HepG2 (cell line): ENCODE data around the gene NOTUM. TPM values are rescaled to one million over a fixed set of nuclear protein-coding genes. Genes with fewer than 3 reads are reported as not detected.

Source experiments
- AHDC1 ChIP-seq: sonication (generic); formaldehyde crosslinking; IDR thresholded peaks from 2 replicates; pipeline ENCODE4 v1.5.1; 2020; ENCODE audit warnings: mild to moderate bottlenecking, missing genetic modification reagents, borderline replicate concordance
- ARNTL ChIP-seq: sonication (generic); formaldehyde crosslinking; IDR thresholded peaks from 2 replicates; pipeline ENCODE4 v1.4.0; 2020; ENCODE audit warnings: mild to moderate bottlenecking, missing genetic modification reagents
- DMAP1 ChIP-seq: IDR thresholded peaks from 2 replicates; pipeline ENCODE4 v1.6.1; 2016
- FOXA1 ChIP-seq, 2 experiments: fragments of 450-650 bp in 1 of 2; sonication (generic) in 1 of 2; formaldehyde crosslinking in 1 of 2; IDR thresholded peaks; 2 replicates each; pipeline versions ENCODE4 v1.4.0 to v1.6.1; 2016 to 2020; ENCODE audit warnings: missing genetic modification reagents in 1 of 2
- FOXO1 ChIP-seq: sonication (generic); formaldehyde crosslinking; IDR thresholded peaks from 2 replicates; pipeline ENCODE4 v1.4.0; 2020; ENCODE audit warnings: missing genetic modification reagents
- KLF6 ChIP-seq: IDR thresholded peaks from 2 replicates; pipeline ENCODE4 v1.8.0; 2016; ENCODE audit warnings: missing biosample characterization, missing genetic modification reagents
- KMT2B ChIP-seq: IDR thresholded peaks from 2 replicates; pipeline ENCODE4 v1.6.1; 2016; ENCODE audit warnings: missing genetic modification reagents, missing compliant biosample characterization
- MBD4 ChIP-seq: IDR thresholded peaks from 2 replicates; pipeline ENCODE4 v1.6.1; 2012; ENCODE audit warnings: low read length, inconsistent platforms, borderline replicate concordance
- NFKBIZ ChIP-seq: IDR thresholded peaks from 2 replicates; pipeline ENCODE4 v1.6.1; 2018; ENCODE audit warnings: missing genetic modification reagents, missing compliant biosample characterization
- PAX8 ChIP-seq: sonication (generic); formaldehyde crosslinking; IDR thresholded peaks from 2 replicates; pipeline ENCODE4 v1.8.0; 2022; ENCODE audit warnings: mild to moderate bottlenecking, missing genetic modification reagents, borderline replicate concordance
- PLSCR1 ChIP-seq: sonication (generic); formaldehyde crosslinking; IDR thresholded peaks from 2 replicates; pipeline ENCODE4 v1.5.0; 2020; ENCODE audit warnings: missing genetic modification reagents, mild to moderate bottlenecking, borderline replicate concordance
- SCMH1 ChIP-seq: sonication (generic); formaldehyde crosslinking; IDR thresholded peaks from 2 replicates; pipeline ENCODE4 v1.9.0; 2021; ENCODE audit warnings: missing genetic modification reagents, mild to moderate bottlenecking, borderline replicate concordance
- SMAD1 ChIP-seq: sonication (generic); formaldehyde crosslinking; IDR thresholded peaks from 2 replicates; pipeline ENCODE4 v1.4.0; 2020; ENCODE audit warnings: missing genetic modification reagents, low read depth, mild to moderate bottlenecking, borderline replicate concordance
- SNAPC5 ChIP-seq: sonication (generic); formaldehyde crosslinking; IDR thresholded peaks from 2 replicates; pipeline ENCODE4 v1.8.1; 2023; ENCODE audit warnings: mild to moderate bottlenecking, missing genetic modification reagents, borderline replicate concordance
- SRSF9 ChIP-seq: fragments of 200-400 bp; formaldehyde crosslinking; IDR thresholded peaks from 2 replicates; pipeline ENCODE4 v1.6.1; 2018; ENCODE audit warnings: borderline replicate concordance, mild to moderate bottlenecking, low read depth, low read length; ENCODE audit not compliant: insufficient read depth, poor library complexity, severe bottlenecking
- THAP7 ChIP-seq: sonication (generic); formaldehyde crosslinking; IDR thresholded peaks from 2 replicates; pipeline ENCODE4 v1.8.1; 2023; ENCODE audit warnings: mild to moderate bottlenecking, missing genetic modification reagents
- ZNF207 ChIP-seq: fragments of 450-650 bp; IDR thresholded peaks from 2 replicates; pipeline ENCODE4 v1.6.1; 2016; ENCODE audit warnings: antibody characterized with exemption, borderline replicate concordance
- ZNF362 ChIP-seq: sonication (generic); formaldehyde crosslinking; IDR thresholded peaks from 2 replicates; pipeline ENCODE4 v1.4.0; 2020; ENCODE audit warnings: missing genetic modification reagents, mild to moderate bottlenecking, borderline replicate concordance
- ZNF580 ChIP-seq: IDR thresholded peaks from 2 replicates; pipeline ENCODE4 v1.6.1; 2016; ENCODE audit warnings: low read depth, borderline replicate concordance
- polyA plus RNA-seq, 8 experiments: library from polyadenylated mRNA; depleted of rRNA in 3 of 8; stranded (reverse) in 7 of 8; unstranded in 1 of 8; fragments of >200 nt; fragmentation: Illumina TruSeq in 4 of 8; extraction: Trizol in 4 of 8; gene quantifications; 2 replicates each; pipeline versions ENCODE4 v1.2.1 to v1.2.3, GENCODE V29; 2011 to 2016; ENCODE audit warnings: low read depth in 4 of 8, missing spikeins in 1 of 8, mixed read lengths in 1 of 8; ENCODE audit not compliant: insufficient read depth in 1 of 8
- total RNA-seq, 5 experiments: library from RNA; depleted of rRNA; stranded (reverse); fragments of >200 nt; fragmentation: Illumina TruSeq; extraction: Trizol; gene quantifications; 2 replicates each; pipeline ENCODE4 v1.2.3, GENCODE V29; 2016; ENCODE audit warnings: low read depth in 1 of 5

NOTUM gene
- total and polyA plus RNA-seq, 2 of the 13 experiments (the other 11 are each of a cell fraction or from before 2014, with no cell fraction given) = 150 to 160 TPM

GRCh38 chr17:81966343-81967243 is 5.6 kb upstream of the NOTUM start (continued):
- TF ChIP-seq THAP7 = peak; percentile 89
- TF ChIP-seq PAX8 = peak; percentile 79; the same call in 1 of the 2 replicates
- TF ChIP-seq MBD4 = no peak
- no peak for TF ChIP-seq FOXA1 (IDR thresholded peaks at IDR 0.05)
- TF ChIP-seq FOXA1 (CRISPR knock-in tag; IDR thresholded peaks at IDR 0.05) = peak; percentile 78
- no peak for TF ChIP-seq SRSF9
- peak; percentile 86 for TF ChIP-seq KMT2B
- peak; percentile 91 for TF ChIP-seq FOXO1
- TF ChIP-seq SMAD1 (CRISPR knock-in tag) = peak; percentile 66; the same call in 1 of the 2 replicates
- TF ChIP-seq ZNF362 (CRISPR knock-in tag) = peak; percentile 65; the same call in 1 of the 2 replicates
- peak; percentile 99; the same call in 1 of the 2 replicates for TF ChIP-seq ZNF580
- peak; percentile 90 for TF ChIP-seq ARNTL (CRISPR knock-in tag)
- TF ChIP-seq DMAP1 (CRISPR knock-in tag) = peak; percentile 88
- TF ChIP-seq SNAPC5 (CRISPR knock-in tag) = no peak
- TF ChIP-seq AHDC1 (CRISPR knock-in tag) = peak; percentile 58; the same call in 1 of the 2 replicates
- TF ChIP-seq NFKBIZ (CRISPR knock-in tag) = 0 out of 2 replicates have a peak, but pooled peaks have one; percentile 56
- TF ChIP-seq SCMH1 (CRISPR knock-in tag) = no peak
- TF ChIP-seq KLF6 (CRISPR knock-in tag) = peak; percentile 87
- no peak for TF ChIP-seq PLSCR1 (CRISPR knock-in tag)
- TF ChIP-seq ZNF207 = no peak
